HG03196 (cell line): ENCODE results near the gene RGL2.
A peak's percentile ranks its signal among the peaks of the same experiment; 100 is the strongest.
"Not testable (repeated sequence)": the region's sequence is repeated elsewhere in the genome, so short reads cannot be mapped to it uniquely, and the experiment has no call there.

Source experiments
- ATAC-seq: cut with Tn5 transposase; IDR thresholded peaks from one replicate; pipeline ENCODE4 v1.9.1; 2021; ENCODE audit not compliant: unreplicated experiment

RGL2 gene

GRCh38 chr6:33273924-33274902, 24.5 kb downstream of the RGL2 start:
- no peak for ATAC-seq

- ATAC-seq: no peak
Observed at GRCh38 chr6:33273129-33273923, 25.4 kb downstream of the RGL2 start.

- no peak for ATAC-seq
Observed at GRCh38 chr6:33272275-33273128, 26.2 kb downstream of the RGL2 start.

GRCh38 chr6:33271468-33272274, 27.1 kb downstream of the RGL2 start, which contains the start of the genes RPS18 and VPS52:
Gene RPS18 (plus strand): TSS chr6:33272075. CDS start chr6:33272120, 45 bp downstream.
Gene VPS52 (minus strand): TSS chr6:33271876. CDS start chr6:33271675, 201 bp downstream.
- ATAC-seq: peak; percentile 84

GRCh38 chr6:33271117-33271467, 27.6 kb downstream of the RGL2 start:
- no peak for ATAC-seq

GRCh38 chr6:33264015-33264414, 34.7 kb downstream of the RGL2 start:
- ATAC-seq: no peak

- not testable (repeated sequence) for ATAC-seq
Observed at GRCh38 chr6:33262490-33262889, 36.3 kb downstream of the RGL2 start.

- ATAC-seq: no peak
Observed at GRCh38 chr6:33259032-33259431, 39.7 kb downstream of the RGL2 start.

GRCh38 chr6:33254591-33254990, 44.2 kb downstream of the RGL2 start:
- ATAC-seq: no peak

- no peak for ATAC-seq
Observed at GRCh38 chr6:33252759-33253158, 46.0 kb downstream of the RGL2 start.

GRCh38 chr6:33251395-33252012, 47.2 kb downstream of the RGL2 start:
- ATAC-seq: no peak

- ATAC-seq: no peak
Observed at GRCh38 chr6:33250731-33251130, 48.0 kb downstream of the RGL2 start.

GRCh38 chr6:33249732-33250630, 48.8 kb downstream of the RGL2 start:
- ATAC-seq: peak; percentile 7

- ATAC-seq: peak; percentile 88
Observed at GRCh38 chr6:33248932-33249731, 49.6 kb downstream of the RGL2 start.

- ATAC-seq: peak; percentile 4
Observed at GRCh38 chr6:33248643-33248931, 50.2 kb downstream of the RGL2 start.

- ATAC-seq: peak; percentile 49
Observed at GRCh38 chr6:33247977-33248642, 50.6 kb downstream of the RGL2 start.

- ATAC-seq: no peak
Observed at GRCh38 chr6:33243476-33243875, 55.3 kb downstream of the RGL2 start.
